K562 (cell line): ENCODE data around the gene COL5A1. TPM values are rescaled to one million over a fixed set of nuclear protein-coding genes. Genes with fewer than 3 reads are reported as not detected.

Experiments
- ATAC-seq: fragments of 200-7000 bp; cut with Tn5 transposase; 3 replicates; pipeline ENCODE4 v1.9.1; 2020; ENCODE audit warnings: moderate library complexity
- BruUV-seq: library from RNA; stranded (reverse); fragments of 400-500 nt; replicated peaks from 2 replicates; lab custom pipeline; 2021; lab: Mats Ljungman, UMichigan
- CTCF ChIA-PET: fragments of 300-600 bp; formaldehyde crosslinking; extraction: SDS; loops from one replicate; lab custom pipeline; 2021; ENCODE audit warnings: low intra/inter-chr PET ratio; lab: Yijun Ruan, JAX
- POLR2A ChIA-PET: fragments of 300-600, 350-650 bp; sonication (Branson Sonifier 250); formaldehyde crosslinking; extraction: SDS; loops from one replicate; lab custom pipeline; 2021; ENCODE audit warnings: antibody characterized with exemption, inconsistent platforms; lab: Yijun Ruan, JAX
- DNase-seq, 4 experiments: peaks; one replicate each; pipeline versions ENCODE4 v3.0.0 to v3.0.0-alpha.2; 2011 to 2018; ENCODE audit warnings: low spot score in 3 of 4, mixed read lengths in 3 of 4; ENCODE audit errors: extremely low read depth in 1 of 4
- FAIRE-seq: peaks from 2 replicates; lab custom pipeline; 2011; peaks lifted over from hg19 to GRCh38; lab: Jason Lieb, UNC
- H2AFZ ChIP-seq: 2 replicates; pipeline ENCODE4 v1.6.0; 2011; ENCODE audit warnings: low read depth, low read length, control low read depth, inconsistent platforms
- H3K27ac ChIP-seq: fragments of 200-600 bp; 3 replicates; pipeline ENCODE4 v1.8.0; 2011; ENCODE audit warnings: low read depth, mild to moderate bottlenecking, control low read depth, inconsistent platforms, low read length, moderate library complexity, mixed read lengths; ENCODE audit errors: extremely low read depth
- H3K27me3 ChIP-seq, 2 experiments: fragments of 300-600 bp in 1 of 2; 2 replicates in 1 of 2; 3 replicates in 1 of 2; pipeline versions ENCODE4 v1.6.0 to v1.8.0; 2011; ENCODE audit warnings: inconsistent platforms in 2 of 2, low read length in 2 of 2, mild to moderate bottlenecking in 1 of 2, mixed read lengths in 1 of 2, moderate library complexity in 1 of 2; ENCODE audit not compliant: control insufficient read depth in 2 of 2, insufficient read depth in 2 of 2
- H3K36me3 ChIP-seq: fragments of 300-600 bp; 3 replicates; pipeline ENCODE4 v1.8.0; 2011; ENCODE audit warnings: mild to moderate bottlenecking, low read length, inconsistent platforms; ENCODE audit not compliant: control insufficient read depth, insufficient read depth
- H3K4me1 ChIP-seq, 2 experiments: fragments of 200-600 bp in 1 of 2; replicated peaks in 1 of 2; 2 replicates in 1 of 2; 3 replicates in 1 of 2; pipeline versions ENCODE4 v1.5.1 to v1.8.0; 2011; ENCODE audit warnings: inconsistent platforms in 2 of 2, low read length in 2 of 2, mild to moderate bottlenecking in 1 of 2, mixed read lengths in 1 of 2, moderate library complexity in 1 of 2; ENCODE audit not compliant: control insufficient read depth in 2 of 2, insufficient read depth in 2 of 2
- H3K4me2 ChIP-seq: 2 replicates; pipeline ENCODE4 v1.6.1; 2011; ENCODE audit warnings: low read length, control low read depth, inconsistent platforms, mixed read lengths; ENCODE audit not compliant: insufficient read depth
- H3K4me3 ChIP-seq: fragments of 200-600 bp; sonication (generic), shearing (Covaris generic); 2 replicates; pipeline ENCODE4 v1.5.1; 2016; ENCODE audit warnings: control low read depth, inconsistent platforms
- H3K79me2 ChIP-seq: fragments of 200-600 bp; 3 replicates; pipeline ENCODE4 v1.8.0; 2011; ENCODE audit warnings: low read length, inconsistent platforms; ENCODE audit not compliant: control insufficient read depth, insufficient read depth
- H3K9ac ChIP-seq, 2 experiments: 2 replicates each; pipeline versions ENCODE4 v1.6.0 to v1.6.1; 2011; ENCODE audit warnings: low read depth in 2 of 2, low read length in 2 of 2, control low read depth in 1 of 2, inconsistent platforms in 1 of 2, mild to moderate bottlenecking in 1 of 2, mixed read lengths in 1 of 2; ENCODE audit not compliant: insufficient read depth in 1 of 2
- H3K9me1 ChIP-seq: one replicate; pipeline ENCODE4 v1.6.0; 2011; ENCODE audit warnings: inconsistent platforms, mild to moderate bottlenecking, low read length, moderate library complexity; ENCODE audit not compliant: control insufficient read depth, insufficient read depth
- H3K9me3 ChIP-seq: replicated peaks from 2 replicates; pipeline ENCODE4 v1.5.1; 2011; ENCODE audit warnings: low read depth, low read length, inconsistent platforms; ENCODE audit not compliant: control insufficient read depth, insufficient read depth
- H4K20me1 ChIP-seq: replicated peaks from 2 replicates; pipeline ENCODE4 v1.6.1; 2011; ENCODE audit warnings: low read length, inconsistent platforms, mixed read lengths; ENCODE audit not compliant: control insufficient read depth, insufficient read depth
- ATF2 ChIP-seq: sonication (generic); formaldehyde crosslinking; IDR thresholded peaks from 2 replicates; pipeline ENCODE4 v1.8.1; 2022; ENCODE audit warnings: missing genetic modification reagents
- CHD4 ChIP-seq: fragments of 200-600 bp; sonication (generic); IDR thresholded peaks from 3 replicates; pipeline ENCODE4 v1.6.1; 2012; ENCODE audit warnings: low read depth, mild to moderate bottlenecking, mixed read lengths, low read length, inconsistent platforms; ENCODE audit not compliant: insufficient read depth, insufficient replicate concordance, poor library complexity, severe bottlenecking
- CREB1 ChIP-seq, 2 experiments: sonication (generic) in 1 of 2; formaldehyde crosslinking in 1 of 2; IDR thresholded peaks; 2 replicates each; pipeline versions ENCODE4 v1.6.1 to v1.8.0; 2012 to 2022; ENCODE audit warnings: inconsistent platforms in 1 of 2, mild to moderate bottlenecking in 1 of 2, missing genetic modification reagents in 1 of 2, moderate library complexity in 1 of 2
- E4F1 ChIP-seq: fragments of 250-450 bp; sonication (Bioruptor Pico); IDR thresholded peaks from 2 replicates; pipeline ENCODE4 v1.5.0; 2021; ENCODE audit warnings: mild to moderate bottlenecking, borderline replicate concordance
- ESRRB ChIP-seq: fragments of 250-450 bp; sonication (Bioruptor Pico); IDR thresholded peaks from 2 replicates; pipeline ENCODE4 v1.5.0; 2020; ENCODE audit warnings: mild to moderate bottlenecking, moderate library complexity, borderline replicate concordance
- FOS ChIP-seq: IDR thresholded peaks from 3 replicates; pipeline ENCODE4 v1.6.1; 2011; ENCODE audit not compliant: insufficient read length; ENCODE audit errors: extremely low read depth
- FOXP4 ChIP-seq: sonication (generic); formaldehyde crosslinking; IDR thresholded peaks from 2 replicates; pipeline ENCODE4 v1.8.0; 2022; ENCODE audit warnings: mild to moderate bottlenecking, missing genetic modification reagents, borderline replicate concordance
- RBBP5 ChIP-seq: fragments of 200-600 bp; sonication (generic); IDR thresholded peaks from 2 replicates; pipeline ENCODE4 v1.6.1; 2012; ENCODE audit warnings: borderline replicate concordance, mild to moderate bottlenecking, low read length, control low read depth, inconsistent platforms; ENCODE audit not compliant: insufficient read depth, poor library complexity, severe bottlenecking
- RBM14 ChIP-seq: fragments of 200-400 bp; formaldehyde crosslinking; IDR thresholded peaks from 2 replicates; pipeline ENCODE4 v1.6.1; 2018; ENCODE audit warnings: low read depth, mild to moderate bottlenecking, low read length, moderate library complexity, borderline replicate concordance; ENCODE audit not compliant: insufficient read depth
- SLC30A9 ChIP-seq: fragments of 250-450 bp; sonication (Bioruptor Pico); IDR thresholded peaks from 2 replicates; pipeline ENCODE4 v1.8.0; 2022; ENCODE audit warnings: mild to moderate bottlenecking, moderate library complexity
- SPI1 ChIP-seq: IDR thresholded peaks from 2 replicates; pipeline ENCODE4 v1.6.1; 2011; ENCODE audit warnings: low read depth, low read length, control low read depth, borderline replicate concordance
- TEAD2 ChIP-seq: fragments of 450-650 bp; IDR thresholded peaks from 2 replicates; pipeline ENCODE4 v1.6.1; 2016; ENCODE audit warnings: missing genetic modification characterization, control low read depth, missing compliant biosample characterization
- ZNF146 ChIP-seq: IDR thresholded peaks from one replicate; pipeline ENCODE4 v1.6.1; 2018; ENCODE audit warnings: missing compliant biosample characterization; ENCODE audit not compliant: unreplicated experiment
- ZNF395 ChIP-seq: fragments of 200-800 bp; sonication (Bioruptor generic); IDR thresholded peaks from 2 replicates; pipeline ENCODE4 v1.6.1; 2017; ENCODE audit warnings: missing genetic modification characterization, missing compliant biosample characterization
- WGBS: fragments of 100-300 bp; shearing (Covaris generic); methylation state at CpG from one replicate; pipeline ENCODE4 v1.1.6; 2016; ENCODE audit warnings: low coverage, mixed read lengths; ENCODE audit not compliant: insufficient coverage; ENCODE audit errors: missing lambda C conversion rate; 5-methylcytosine and 5-hydroxymethylcytosine counted together
- in situ Hi-C: fragments of 300-500 bp; cut with MboI; formaldehyde crosslinking; loops from 4 replicates; pipeline ENCODE4 v1.15.0; 2018; ENCODE audit warnings: inconsistent platforms, mixed read lengths
- intact Hi-C: fragments of 100-400 bp; cut with micrococcal nuclease; formaldehyde crosslinking; loops from 2 replicates; pipeline ENCODE4 v1.14.2; 2022
- polyA plus RNA-seq, 8 experiments: library from polyadenylated mRNA; depleted of rRNA in 4 of 8; stranded (reverse) in 5 of 8; unstranded in 3 of 8; fragments of >200 nt; fragmentation: Nextera tagmentation in 2 of 8; fragmentation: Illumina TruSeq in 1 of 8; extraction: Ambion mirVana in 2 of 8; extraction: Trizol in 1 of 8; gene quantifications; 2 replicates each; pipeline versions ENCODE4 v1.2.1 to v1.2.3, GENCODE V29; 2011 to 2014; ENCODE audit warnings: inconsistent platforms in 1 of 8, missing spikeins in 1 of 8
- total RNA-seq, 7 experiments: library from RNA; depleted of rRNA in 6 of 7; stranded (reverse); fragments of >200 nt in 6 of 7; fragmentation: Illumina TruSeq in 2 of 7; extraction: Trizol in 2 of 7; gene quantifications; 2 replicates each; pipeline versions ENCODE4 v1.2.1 to v1.2.3, GENCODE V29; 2011 to 2021; ENCODE audit warnings: low replicate concordance in 1 of 7

The COL5A1 gene
- total and polyA plus RNA-seq, 9 of the 15 experiments (the other 6 are each of a cell fraction or from before 2014, with no cell fraction given) = under 0.01 to 0.13 (median 0.04) TPM; not detected in 6

- Histone ChIP-seq H3K79me2 (no peaks in the 10 kb centered on the region; the same call in 2 of the 3 replicates), H3K4me2 (no peak overlapping the region), H2AFZ (no peak overlapping the region), H3K4me1 (no peaks in the 10 kb centered on the region), H3K9me1 (no peaks in the 10 kb centered on the region), H3K36me3 (no peaks in the 10 kb centered on the region), H3K27me3 (peaks cover 0 to 19% of the 10 kb centered on the region in 2 experiments; a peak in 3 of 5 replicates), H3K9me3 (no peaks in the 10 kb centered on the region), H3K9ac (no peak overlapping the region), H3K27ac (no peak overlapping the region), H4K20me1 (no peaks in the 10 kb centered on the region), H3K4me3 (no peak overlapping the region)
- no peak for FAIRE-seq
- no peak for DNase-seq
- 0% methylated on average over 1 of the region's 1 CpG for WGBS
- ChIA-PET POLR2A (no interaction called here), CTCF (no interaction called here)
- no peak for ATAC-seq
- no TSS peak for BruUV-seq
- in situ Hi-C loops (no loop called here), intact Hi-C loops (no loop called here)
- TF ChIP-seq FOXP4 (CRISPR knock-in tag) (no peak), RBBP5 (no peak), ATF2 (no peak), TEAD2 (no peak), CHD4 (no peak), ZNF146 (CRISPR knock-in tag) (no peak), SPI1 (no peak), ZNF395 (CRISPR knock-in tag) (no peak), E4F1 (CRISPR knock-in tag) (no peak), ESRRB (CRISPR knock-in tag) (no peak), SLC30A9 (CRISPR knock-in tag) (no peak), FOS (no peak), CREB1 (IDR thresholded peaks at IDR 0.05) (no peak), CREB1 (CRISPR knock-in tag; IDR thresholded peaks at IDR 0.05) (no peak), RBM14 (no peak)
Measured at GRCh38 chr9:134875371-134875770, 233.8 kb downstream of the COL5A1 start.
